Measurements from ENCODE around the gene MSL3B.
A peak's percentile ranks its signal among the peaks of the same experiment; 100 is the strongest.

Gene MSL3B

GRCh38 chr2:233832869-233833311, 35.3 kb downstream of the MSL3B start:
- Histone ChIP-seq H3K27ac (peak overlapping the region; percentile 53), H3K9ac (no peak overlapping the region), H3K27me3 (no peaks in the 10 kb centered on the region), H3K4me3 (no peak overlapping the region), H3K79me2 (ENCODE audit: low read depth) (peaks cover 30% of the 10 kb centered on the region), H3F3A (ENCODE audit: low read depth) (peaks cover 23% of the 10 kb centered on the region), H3K9me3 (ENCODE audit: low read depth) (no peaks in the 10 kb centered on the region), H4K20me1 (ENCODE audit: low read depth) (peaks cover 39% of the 10 kb centered on the region), H2AFZ (replicated peaks) (no peak overlapping the region), H3K4me2 (no peak overlapping the region), H3K36me3 (peaks cover 9% of the 10 kb centered on the region), H3K4me1 (peaks cover 10% of the 10 kb centered on the region)
- peaks cover 2% of the 10 kb centered on the region for H3K27me3 Mint-ChIP-seq (ENCODE audit: insufficient read depth, low read depth)
- no peaks in the 10 kb centered on the region for H3K9me3 Mint-ChIP-seq
- no peak overlapping the region for H3K27ac Mint-ChIP-seq
- H3K4me1 Mint-ChIP-seq: peaks cover 15% of the 10 kb centered on the region
- DNase-seq (ENCODE audit: low spot score): peak; percentile 85
- no peak overlapping the region for H3K4me3 Mint-ChIP-seq
- peaks cover 27% of the 10 kb centered on the region for H3K36me3 Mint-ChIP-seq
- TF ChIP-seq CTCF (IDR thresholded peaks at IDR 0.05) (peak; percentile 64), EZH2 (IDR thresholded peaks at IDR 0.05) (no peak), EZH2phosphoT487 (IDR thresholded peaks at IDR 0.05) (no peak)

- Histone ChIP-seq H3K4me2 (no peak overlapping the region), H3F3A (ENCODE audit: low read depth) (peaks cover 23% of the 10 kb centered on the region), H3K9me3 (ENCODE audit: low read depth) (no peaks in the 10 kb centered on the region), H3K79me2 (ENCODE audit: low read depth) (peaks cover 25% of the 10 kb centered on the region), H3K9ac (no peak overlapping the region), H3K4me3 (no peak overlapping the region), H3K27ac (no peak overlapping the region), H2AFZ (replicated peaks) (no peak overlapping the region), H4K20me1 (ENCODE audit: low read depth) (peaks cover 34% of the 10 kb centered on the region), H3K36me3 (peaks cover 4% of the 10 kb centered on the region), H3K4me1 (peaks cover 10% of the 10 kb centered on the region), H3K27me3 (no peaks in the 10 kb centered on the region)
- peaks cover 2% of the 10 kb centered on the region for H3K27me3 Mint-ChIP-seq (ENCODE audit: insufficient read depth, low read depth)
- H3K4me3 Mint-ChIP-seq: no peak overlapping the region
- peak overlapping the region; percentile 40 for H3K27ac Mint-ChIP-seq
- no peaks in the 10 kb centered on the region for H3K9me3 Mint-ChIP-seq
- peaks cover 22% of the 10 kb centered on the region for H3K36me3 Mint-ChIP-seq
- TF ChIP-seq EZH2phosphoT487 (IDR thresholded peaks at IDR 0.05) (no peak), EZH2 (IDR thresholded peaks at IDR 0.05) (no peak)
- peaks cover 15% of the 10 kb centered on the region for H3K4me1 Mint-ChIP-seq
- no peak for DNase-seq (ENCODE audit: low spot score)
Measured at GRCh38 chr2:233832414-233832813, 35.8 kb downstream of the MSL3B start.

- Histone ChIP-seq H2AFZ (replicated peaks) (no peak overlapping the region), H3K4me2 (no peak overlapping the region), H3F3A (ENCODE audit: low read depth) (peaks cover 23% of the 10 kb centered on the region), H3K36me3 (no peaks in the 10 kb centered on the region), H3K27me3 (no peaks in the 10 kb centered on the region), H3K9me3 (ENCODE audit: low read depth) (no peaks in the 10 kb centered on the region), H3K9ac (no peak overlapping the region), H4K20me1 (ENCODE audit: low read depth) (peaks cover 29% of the 10 kb centered on the region), H3K4me1 (peaks cover 10% of the 10 kb centered on the region), H3K27ac (no peak overlapping the region), H3K79me2 (ENCODE audit: low read depth) (peaks cover 20% of the 10 kb centered on the region), H3K4me3 (no peak overlapping the region)
- peaks cover 15% of the 10 kb centered on the region for H3K4me1 Mint-ChIP-seq
- no peaks in the 10 kb centered on the region for H3K9me3 Mint-ChIP-seq
- no peak overlapping the region for H3K4me3 Mint-ChIP-seq
- no peak for DNase-seq (ENCODE audit: low spot score)
- TF ChIP-seq EZH2phosphoT487 (IDR thresholded peaks at IDR 0.05) (no peak), CTCF (IDR thresholded peaks at IDR 0.05) (no peak), EZH2 (IDR thresholded peaks at IDR 0.05) (no peak)
- peaks cover 19% of the 10 kb centered on the region for H3K36me3 Mint-ChIP-seq
- peaks cover 2% of the 10 kb centered on the region for H3K27me3 Mint-ChIP-seq (ENCODE audit: insufficient read depth, low read depth)
- H3K27ac Mint-ChIP-seq: no peak overlapping the region
Measured at GRCh38 chr2:233831861-233832260, 36.3 kb downstream of the MSL3B start.

- H3K36me3 Mint-ChIP-seq: peaks cover 14% of the 10 kb centered on the region
- peaks cover 19% of the 10 kb centered on the region for H3F3A ChIP-seq (ENCODE audit: low read depth)
- H3K79me2 ChIP-seq (ENCODE audit: low read depth): peaks cover 13% of the 10 kb centered on the region
- H3K4me2 ChIP-seq: no peak overlapping the region
- H3K9ac ChIP-seq: no peak overlapping the region
- H3K36me3 ChIP-seq: no peaks in the 10 kb centered on the region
- TF ChIP-seq CTCF (IDR thresholded peaks at IDR 0.05): no peak
- no peak for TF ChIP-seq EZH2phosphoT487 (IDR thresholded peaks at IDR 0.05)
- TF ChIP-seq EZH2 (IDR thresholded peaks at IDR 0.05): no peak
- no peak overlapping the region for H3K4me3 Mint-ChIP-seq
- DNase-seq (ENCODE audit: low spot score): no peak
- no peak overlapping the region for H2AFZ ChIP-seq (replicated peaks)
- no peaks in the 10 kb centered on the region for H3K9me3 ChIP-seq (ENCODE audit: low read depth)
- no peak overlapping the region for H3K27ac ChIP-seq
- H3K9me3 Mint-ChIP-seq: no peaks in the 10 kb centered on the region
- peaks cover 2% of the 10 kb centered on the region for H3K27me3 Mint-ChIP-seq (ENCODE audit: insufficient read depth, low read depth)
- H3K27me3 ChIP-seq: no peaks in the 10 kb centered on the region
- no peak overlapping the region for H3K4me3 ChIP-seq
- H3K27ac Mint-ChIP-seq: no peak overlapping the region
- H3K4me1 Mint-ChIP-seq: peaks cover 15% of the 10 kb centered on the region
- H3K4me1 ChIP-seq: peaks cover 10% of the 10 kb centered on the region
- H4K20me1 ChIP-seq (ENCODE audit: low read depth): peaks cover 23% of the 10 kb centered on the region
Measured at GRCh38 chr2:233831011-233831721, 37.0 kb downstream of the MSL3B start.

Measured in neural progenitor cell (in vitro differentiated cells).